DMS153 (cell line): ENCODE results near the gene ZNF775.

Experiments used
- DNase-seq: peaks from one replicate; lab custom pipeline; 2025; lab: John Stamatoyannopoulos, UW

The ZNF775 gene

DNA sequence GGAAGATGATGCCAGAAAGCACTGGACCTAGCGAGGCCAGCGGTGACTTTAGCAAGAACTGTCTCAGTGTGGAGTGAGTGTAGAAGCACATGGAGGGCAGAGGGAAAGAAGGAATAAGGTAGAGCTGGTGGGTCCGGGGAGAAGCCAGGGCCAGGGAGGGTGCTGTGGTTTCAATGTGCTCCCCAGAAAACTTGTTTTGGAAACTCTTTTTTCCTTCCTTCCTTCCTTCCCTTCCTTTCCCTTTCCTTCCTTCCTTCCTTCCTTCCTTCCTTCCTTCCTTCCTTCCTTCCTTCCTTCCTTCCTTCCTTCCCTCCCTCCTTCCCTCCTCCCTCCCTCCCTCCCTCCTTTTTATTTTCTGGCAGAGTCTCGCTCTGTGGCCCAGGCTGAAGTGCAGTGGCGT is 32.2 kb upstream of the ZNF775 start:
- no peak for DNase-seq

DNA sequence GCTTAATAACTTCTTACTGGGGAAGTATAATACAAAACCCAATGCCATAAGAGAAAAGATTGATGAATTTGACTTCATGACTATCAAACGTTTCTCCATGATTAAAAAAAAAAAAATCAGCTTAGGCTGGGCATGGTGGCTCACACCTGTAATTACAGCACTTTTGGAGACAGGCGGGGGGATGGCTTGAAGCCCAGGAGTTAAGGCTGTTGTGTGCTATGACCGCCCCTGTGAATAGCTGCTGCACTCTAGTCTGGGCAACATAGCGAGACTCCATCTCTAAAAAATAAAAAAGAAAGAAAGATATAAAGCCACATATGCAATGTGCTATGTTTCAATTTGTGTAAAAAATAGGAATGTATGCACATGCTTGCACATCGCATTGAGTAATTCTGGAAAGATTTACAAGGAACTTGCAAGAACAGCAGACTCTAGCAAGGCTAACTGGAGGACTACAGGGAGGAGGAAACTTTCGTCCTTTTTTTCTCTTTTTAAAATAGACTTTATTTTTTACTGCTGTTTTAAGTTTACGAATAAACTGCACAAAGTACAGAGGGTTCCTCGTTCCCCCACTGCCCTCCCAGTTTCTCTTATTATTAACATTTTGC is 27.4 kb upstream of the ZNF775 start:
- DNase-seq, result no peak

- DNase-seq, result no peak
Measured at GRCh38 chr7:150355666-150356059, 23.5 kb upstream of the ZNF775 start.

DNA sequence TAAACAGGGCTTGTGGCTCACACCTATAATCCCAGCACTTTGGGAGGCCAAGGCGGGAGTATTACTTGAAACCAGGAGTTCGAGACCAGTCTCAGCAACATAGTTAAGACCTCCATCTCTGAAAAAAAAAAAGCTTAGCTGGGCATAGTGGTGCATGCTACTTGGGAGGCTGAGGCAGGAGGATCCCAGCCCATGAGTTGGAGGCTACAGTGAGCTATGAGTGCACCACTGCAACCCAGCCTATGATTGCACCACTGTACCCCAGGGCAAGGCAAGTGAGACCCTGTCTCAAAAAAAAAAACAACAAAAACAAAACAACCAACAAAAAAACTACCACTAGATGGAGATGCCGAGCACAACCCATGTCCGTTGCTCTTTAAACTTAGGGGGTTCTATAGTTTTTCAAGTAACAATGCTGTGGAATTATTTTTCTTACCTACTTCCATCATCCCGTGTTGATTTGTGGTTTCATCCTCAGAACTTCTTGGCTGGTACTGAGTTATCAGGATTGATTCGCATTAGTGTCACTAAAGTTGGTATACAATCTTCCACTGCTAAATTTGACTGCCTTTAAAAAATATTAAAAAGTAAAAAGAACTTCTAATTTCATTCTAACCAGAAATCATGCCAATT is 22.7 kb upstream of the ZNF775 start:
- DNase-seq, result no peak

DNA sequence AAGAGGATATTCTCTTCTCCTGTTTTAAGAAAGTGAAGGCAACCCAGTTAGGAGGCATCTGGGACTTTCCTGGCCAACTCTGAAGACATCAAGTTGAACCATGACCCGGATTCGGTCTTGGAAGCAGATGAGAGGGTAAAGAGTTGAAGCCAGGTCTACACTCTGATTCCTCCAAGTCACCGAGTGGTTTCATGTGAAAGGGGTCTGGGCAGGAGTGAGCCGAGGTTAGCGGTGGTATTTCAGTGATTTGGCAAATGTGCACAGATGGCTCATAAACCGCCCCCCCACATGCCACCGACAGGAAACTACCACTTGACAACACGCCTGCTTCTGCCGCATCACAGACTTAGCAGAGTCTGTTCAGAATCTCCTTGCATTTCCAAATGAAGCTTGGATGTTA is 21.9 kb upstream of the ZNF775 start:
- peak; percentile 43 for DNase-seq

- DNase-seq, result no peak
Measured at GRCh38 chr7:150357771-150358427, 21.2 kb upstream of the ZNF775 start.

DNA sequence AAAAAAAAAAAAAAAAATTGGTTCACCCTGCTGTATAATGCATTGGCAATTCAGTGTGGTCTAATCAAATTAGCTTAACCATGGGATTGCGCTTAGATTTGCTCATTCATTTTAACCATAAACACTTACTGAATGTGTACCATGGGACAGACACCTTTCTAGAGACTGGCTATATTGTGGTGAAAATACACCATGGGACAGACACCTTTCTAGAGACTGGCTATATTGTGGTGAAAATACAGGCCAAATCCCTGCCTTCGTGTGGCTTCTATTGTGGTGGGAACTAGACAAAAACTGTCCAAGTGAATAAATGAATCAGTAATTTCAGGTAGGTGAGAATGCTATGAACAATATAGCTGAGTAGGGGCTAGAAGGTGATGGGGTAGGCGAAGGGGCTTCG is 20.7 kb upstream of the ZNF775 start:
- no peak for DNase-seq

DNA sequence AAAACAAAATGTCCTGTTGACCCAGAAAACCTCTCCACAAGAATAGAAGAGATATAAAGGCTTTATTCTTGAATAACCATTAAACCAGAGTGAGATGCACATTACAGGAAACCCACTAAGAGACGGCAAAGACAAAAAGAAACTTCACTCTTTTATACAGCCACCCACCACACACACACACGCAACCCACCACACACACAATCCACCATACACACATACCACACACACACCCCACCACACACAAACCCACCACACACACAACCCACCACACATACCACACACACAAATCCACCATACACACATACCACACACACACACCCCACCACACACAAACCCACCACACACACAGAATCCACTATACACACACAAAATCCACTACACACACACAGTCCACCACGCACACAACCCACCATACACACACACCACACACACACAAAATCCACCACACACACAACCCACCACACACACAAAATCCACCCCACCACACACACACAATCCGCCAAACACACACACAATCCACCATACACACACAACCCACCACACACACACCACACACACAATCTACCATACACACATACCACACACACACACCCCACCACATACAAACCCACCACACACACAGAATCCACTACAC is 20.0 kb upstream of the ZNF775 start:
- no peak for DNase-seq

- DNase-seq, result no peak
Measured at GRCh38 chr7:150359622-150360362, 19.3 kb upstream of the ZNF775 start.

- DNase-seq, result no peak
Measured at GRCh38 chr7:150360363-150361058, 18.6 kb upstream of the ZNF775 start.

DNA sequence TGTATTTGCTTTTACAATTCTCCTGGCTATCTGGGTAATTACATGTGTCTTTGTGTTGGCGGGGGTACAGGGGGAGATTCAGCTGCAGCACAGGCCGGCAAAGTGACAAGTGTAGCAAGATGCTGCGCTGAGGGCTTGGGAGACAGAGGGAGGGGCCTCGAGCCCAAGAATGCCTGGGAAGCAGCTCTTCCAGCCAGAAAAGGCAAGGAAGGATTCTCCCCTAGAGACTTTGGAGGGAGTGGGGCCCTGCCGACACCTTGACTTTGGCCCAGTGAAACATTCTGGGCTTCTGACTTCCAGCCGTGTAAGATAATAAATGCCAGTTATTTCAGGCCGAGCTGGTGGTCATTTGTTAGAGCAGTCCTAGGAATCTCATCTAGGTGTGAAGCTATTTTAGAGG is 17.7 kb upstream of the ZNF775 start:
- DNase-seq, result no peak

DNA sequence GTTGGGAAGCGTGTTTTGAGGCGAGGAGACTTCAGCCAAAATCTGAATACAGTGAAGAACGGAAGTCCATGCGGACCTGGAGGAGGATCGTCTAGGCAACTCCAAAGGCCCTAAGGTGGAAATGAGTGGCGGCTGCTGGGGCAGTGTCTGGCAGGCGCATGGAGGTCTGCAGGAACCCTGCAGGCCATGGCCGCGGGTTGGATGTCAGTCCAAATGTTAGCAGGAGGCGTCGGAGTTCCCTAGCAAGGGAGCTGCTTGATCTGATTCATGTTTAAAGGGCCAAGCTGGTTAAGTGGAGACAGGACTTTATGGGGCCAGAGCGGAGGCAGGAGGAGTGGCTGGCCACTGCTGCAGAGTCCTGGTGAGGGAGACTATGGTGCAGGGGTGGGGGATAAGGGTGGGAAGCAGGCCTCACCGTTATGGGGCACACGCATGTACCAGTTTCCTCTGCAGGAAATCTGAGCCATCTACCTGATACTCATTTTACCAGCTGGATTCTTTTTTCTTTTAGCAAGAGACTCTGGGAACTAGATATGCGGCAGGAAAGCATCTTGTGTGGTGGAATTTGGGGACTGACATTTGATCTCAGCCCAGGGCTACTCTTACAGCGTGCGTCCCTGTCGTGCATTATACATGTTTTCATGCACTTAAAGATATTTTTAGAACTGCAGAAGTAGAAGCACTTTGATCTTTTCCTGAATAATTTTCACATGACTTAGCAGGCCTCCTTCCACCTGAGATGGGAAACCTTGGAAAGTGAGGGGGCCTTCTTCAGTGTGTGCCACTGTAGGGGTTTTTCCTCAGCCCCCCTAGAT is 17.1 kb upstream of the ZNF775 start:
- DNase-seq, result no peak

GRCh38 chr7:150363370-150363769 is 15.8 kb upstream of the ZNF775 start:
- no peak for DNase-seq

GRCh38 chr7:150363872-150364271 is 15.3 kb upstream of the ZNF775 start:
- no peak for DNase-seq

- no peak for DNase-seq
Measured at GRCh38 chr7:150365194-150365593, 13.9 kb upstream of the ZNF775 start.

DNA sequence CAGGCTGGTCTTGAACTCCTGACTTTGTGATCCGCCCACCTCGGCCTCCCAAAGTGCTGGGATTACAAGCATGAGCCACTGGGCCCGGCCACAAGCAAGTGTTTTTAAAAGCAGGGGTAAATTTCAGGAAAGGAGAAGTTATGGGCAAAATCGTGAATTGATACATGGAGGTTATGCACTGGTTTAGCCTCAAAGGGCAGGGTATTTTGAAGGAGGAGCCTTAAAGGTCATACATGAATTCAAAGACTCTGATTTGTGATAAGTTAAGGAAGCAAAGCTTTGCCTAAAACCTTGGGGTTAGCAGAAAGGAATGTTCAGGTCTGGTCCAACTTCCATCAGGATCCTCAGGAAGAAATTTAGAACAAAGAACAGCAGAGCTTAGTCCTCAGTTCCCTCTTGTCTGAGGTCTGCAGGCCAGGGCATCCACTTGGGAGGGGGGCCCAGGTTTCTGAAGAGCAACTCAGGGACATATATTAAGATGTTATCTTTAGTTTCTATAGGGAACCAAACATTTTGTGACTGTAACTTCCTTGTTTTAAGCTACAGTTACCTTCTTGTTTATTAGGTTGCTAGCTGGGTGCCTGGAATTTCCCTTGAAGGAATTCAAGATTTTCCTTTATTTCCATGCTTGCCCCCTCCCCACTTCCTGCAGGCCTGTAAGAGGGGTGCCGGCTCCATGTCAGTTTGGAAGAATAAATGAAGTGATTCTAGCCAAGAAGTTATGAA is 13.3 kb upstream of the ZNF775 start:
- no peak for DNase-seq

GRCh38 chr7:150367677-150368095 is 11.4 kb upstream of the ZNF775 start:
- peak; percentile 84 for DNase-seq

- peak; percentile 67 for DNase-seq
Measured at GRCh38 chr7:150368096-150368883, 10.8 kb upstream of the ZNF775 start, which contains the start of gene REPIN1. TSS of gene REPIN1 (plus strand) at chr7:150368822. CDS start at chr7:150369712, 890 bp downstream.
